ENCODE results near the gene HOXC4. TPM values are rescaled to one million over a fixed set of nuclear protein-coding genes. Genes with fewer than 3 reads are reported as not detected.

HOXC4 gene
- polyA plus RNA-seq, 1 donor from 2014 or later = not detected

DNA sequence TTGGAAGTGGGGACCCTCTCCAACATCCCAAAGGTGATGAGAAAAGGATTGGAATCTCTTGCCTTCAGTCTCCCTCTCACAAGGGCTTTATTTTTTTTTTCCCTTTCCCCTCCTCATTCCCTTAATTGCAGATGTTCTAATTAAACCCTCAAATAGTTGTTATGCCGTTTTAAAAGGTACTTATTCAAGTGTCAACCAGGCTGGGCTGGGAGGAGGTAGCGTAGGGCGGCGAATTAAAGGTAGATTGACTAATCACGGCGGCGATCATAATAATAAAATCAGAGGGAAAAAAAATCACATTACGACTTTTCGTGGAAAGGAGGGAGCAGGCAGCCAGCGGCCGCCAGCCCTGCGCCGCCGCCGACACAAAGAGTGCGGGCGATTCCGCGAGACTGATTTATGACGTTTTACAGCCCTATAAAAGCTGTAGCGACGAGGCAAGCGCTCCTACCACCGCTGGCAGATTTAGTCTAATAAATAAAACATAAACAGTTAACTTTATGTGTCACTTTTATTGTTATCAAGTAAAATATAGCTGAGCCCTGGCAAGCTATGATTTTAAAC is 1.7 kb upstream of the HOXC4 start:
- Histone ChIP-seq H3K9ac (ENCODE audit: low read length) (no peak overlapping the region), H2AFZ (ENCODE audit: low read depth, low read length) (no peak overlapping the region), H3K27me3 (ENCODE audit: insufficient read depth, low read depth, low read length) (peaks cover 99% of the 10 kb centered on the region), H3K4me3 (ENCODE audit: low read length) (no peak overlapping the region), H3K4me2 (ENCODE audit: low read length) (no peak overlapping the region), H3K27ac (ENCODE audit: low read length) (no peak overlapping the region), H3K79me2 (replicated peaks; ENCODE audit: insufficient read depth, low read length) (no peaks in the 10 kb centered on the region), H3K9me3 (ENCODE audit: low read length) (no peaks in the 10 kb centered on the region), H3K9me2 (ENCODE audit: insufficient read depth, low read length) (no peaks in the 10 kb centered on the region), H3F3A (ENCODE audit: insufficient read depth, low read length, poor library complexity, severe bottlenecking) (no peaks in the 10 kb centered on the region), H3K36me3 (ENCODE audit: insufficient read depth, low read length) (no peaks in the 10 kb centered on the region), H4K20me1 (ENCODE audit: insufficient read depth) (no peaks in the 10 kb centered on the region)
- TF ChIP-seq POLR2AphosphoS5 (IDR thresholded peaks at IDR 0.05) (peak; percentile 22), EZH2 (IDR thresholded peaks at IDR 0.05; ENCODE audit: borderline replicate concordance, insufficient read depth, low read length, poor library complexity, severe bottlenecking) (no peak)

DNA sequence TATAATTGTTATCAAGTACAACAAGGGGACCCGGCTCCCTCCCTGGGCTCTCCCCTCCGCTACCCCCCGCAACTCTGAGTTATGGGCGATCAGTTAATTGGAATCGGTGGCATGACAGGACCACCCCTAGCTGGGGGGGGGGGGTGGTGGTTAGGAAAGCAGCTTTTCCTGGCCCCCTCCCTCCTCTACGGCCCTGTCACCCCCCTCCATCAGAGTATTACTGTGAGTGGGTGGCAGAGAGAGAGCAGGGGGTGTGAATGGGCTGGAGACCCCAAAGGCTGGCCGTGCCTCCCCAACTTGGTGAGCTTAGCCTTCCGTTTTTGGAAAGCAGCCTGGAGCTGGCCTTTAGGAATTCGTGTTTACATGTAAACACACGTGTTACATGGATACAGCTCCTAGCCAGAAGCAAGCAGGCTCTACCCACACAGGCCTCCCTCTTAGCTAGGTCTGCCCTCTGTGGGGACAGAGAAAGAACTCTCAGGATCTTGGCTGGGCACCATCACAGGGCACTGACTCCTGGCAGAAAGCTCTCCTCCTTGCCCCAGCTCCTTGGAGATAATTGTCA is 1.1 kb upstream of the HOXC4 start:
- no peaks in the 10 kb centered on the region for H3K9me2 ChIP-seq (ENCODE audit: insufficient read depth, low read length)
- H3K36me3 ChIP-seq (ENCODE audit: insufficient read depth, low read length) = no peaks in the 10 kb centered on the region
- H3K27ac ChIP-seq (ENCODE audit: low read length) = no peak overlapping the region
- no peaks in the 10 kb centered on the region for H4K20me1 ChIP-seq (ENCODE audit: insufficient read depth)
- H3K4me2 ChIP-seq (ENCODE audit: low read length) = no peak overlapping the region
- peaks cover 99% of the 10 kb centered on the region for H3K27me3 ChIP-seq (ENCODE audit: insufficient read depth, low read depth, low read length)
- H3K4me3 ChIP-seq (ENCODE audit: low read length) = no peak overlapping the region
- TF ChIP-seq, protein P1, sequence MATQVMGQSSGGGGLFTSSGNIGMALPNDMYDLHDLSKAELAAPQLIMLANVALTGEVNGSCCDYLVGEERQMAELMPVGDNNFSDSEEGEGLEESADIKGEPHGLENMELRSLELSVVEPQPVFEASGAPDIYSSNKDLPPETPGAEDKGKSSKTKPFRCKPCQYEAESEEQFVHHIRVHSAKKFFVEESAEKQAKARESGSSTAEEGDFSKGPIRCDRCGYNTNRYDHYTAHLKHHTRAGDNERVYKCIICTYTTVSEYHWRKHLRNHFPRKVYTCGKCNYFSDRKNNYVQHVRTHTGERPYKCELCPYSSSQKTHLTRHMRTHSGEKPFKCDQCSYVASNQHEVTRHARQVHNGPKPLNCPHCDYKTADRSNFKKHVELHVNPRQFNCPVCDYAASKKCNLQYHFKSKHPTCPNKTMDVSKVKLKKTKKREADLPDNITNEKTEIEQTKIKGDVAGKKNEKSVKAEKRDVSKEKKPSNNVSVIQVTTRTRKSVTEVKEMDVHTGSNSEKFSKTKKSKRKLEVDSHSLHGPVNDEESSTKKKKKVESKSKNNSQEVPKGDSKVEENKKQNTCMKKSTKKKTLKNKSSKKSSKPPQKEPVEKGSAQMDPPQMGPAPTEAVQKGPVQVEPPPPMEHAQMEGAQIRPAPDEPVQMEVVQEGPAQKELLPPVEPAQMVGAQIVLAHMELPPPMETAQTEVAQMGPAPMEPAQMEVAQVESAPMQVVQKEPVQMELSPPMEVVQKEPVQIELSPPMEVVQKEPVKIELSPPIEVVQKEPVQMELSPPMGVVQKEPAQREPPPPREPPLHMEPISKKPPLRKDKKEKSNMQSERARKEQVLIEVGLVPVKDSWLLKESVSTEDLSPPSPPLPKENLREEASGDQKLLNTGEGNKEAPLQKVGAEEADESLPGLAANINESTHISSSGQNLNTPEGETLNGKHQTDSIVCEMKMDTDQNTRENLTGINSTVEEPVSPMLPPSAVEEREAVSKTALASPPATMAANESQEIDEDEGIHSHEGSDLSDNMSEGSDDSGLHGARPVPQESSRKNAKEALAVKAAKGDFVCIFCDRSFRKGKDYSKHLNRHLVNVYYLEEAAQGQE (IDR thresholded peaks at IDR 0.05; ENCODE audit: borderline replicate concordance) = no peak
- no peak for TF ChIP-seq MXI1 (conservative IDR thresholded peaks at IDR 0.05; ENCODE audit: poor library complexity, severe bottlenecking)
- TF ChIP-seq SMC3 (conservative IDR thresholded peaks at IDR 0.05; ENCODE audit: poor library complexity) = no peak
- TF ChIP-seq EZH2 (IDR thresholded peaks at IDR 0.05; ENCODE audit: borderline replicate concordance, insufficient read depth, low read length, poor library complexity, severe bottlenecking) = no peak
- no peak for TF ChIP-seq RAD21 (conservative IDR thresholded peaks at IDR 0.05)
- TF ChIP-seq, protein P2, sequence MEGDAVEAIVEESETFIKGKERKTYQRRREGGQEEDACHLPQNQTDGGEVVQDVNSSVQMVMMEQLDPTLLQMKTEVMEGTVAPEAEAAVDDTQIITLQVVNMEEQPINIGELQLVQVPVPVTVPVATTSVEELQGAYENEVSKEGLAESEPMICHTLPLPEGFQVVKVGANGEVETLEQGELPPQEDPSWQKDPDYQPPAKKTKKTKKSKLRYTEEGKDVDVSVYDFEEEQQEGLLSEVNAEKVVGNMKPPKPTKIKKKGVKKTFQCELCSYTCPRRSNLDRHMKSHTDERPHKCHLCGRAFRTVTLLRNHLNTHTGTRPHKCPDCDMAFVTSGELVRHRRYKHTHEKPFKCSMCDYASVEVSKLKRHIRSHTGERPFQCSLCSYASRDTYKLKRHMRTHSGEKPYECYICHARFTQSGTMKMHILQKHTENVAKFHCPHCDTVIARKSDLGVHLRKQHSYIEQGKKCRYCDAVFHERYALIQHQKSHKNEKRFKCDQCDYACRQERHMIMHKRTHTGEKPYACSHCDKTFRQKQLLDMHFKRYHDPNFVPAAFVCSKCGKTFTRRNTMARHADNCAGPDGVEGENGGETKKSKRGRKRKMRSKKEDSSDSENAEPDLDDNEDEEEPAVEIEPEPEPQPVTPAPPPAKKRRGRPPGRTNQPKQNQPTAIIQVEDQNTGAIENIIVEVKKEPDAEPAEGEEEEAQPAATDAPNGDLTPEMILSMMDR (IDR thresholded peaks at IDR 0.05; ENCODE audit: poor library complexity, severe bottlenecking) = no peak
- TF ChIP-seq POLR2AphosphoS5 (IDR thresholded peaks at IDR 0.05) = no peak
- TF ChIP-seq EP300 (conservative IDR thresholded peaks at IDR 0.05; ENCODE audit: poor library complexity, severe bottlenecking) = no peak
- TF ChIP-seq TAF1 (IDR thresholded peaks at IDR 0.05; ENCODE audit: low read depth) = no peak
- no peaks in the 10 kb centered on the region for H3F3A ChIP-seq (ENCODE audit: insufficient read depth, low read length, poor library complexity, severe bottlenecking)
- no peaks in the 10 kb centered on the region for H3K9me3 ChIP-seq (ENCODE audit: low read length)
- no peak overlapping the region for H2AFZ ChIP-seq (ENCODE audit: low read depth, low read length)
- H3K79me2 ChIP-seq (replicated peaks; ENCODE audit: insufficient read depth, low read length) = no peaks in the 10 kb centered on the region
- H3K9ac ChIP-seq (ENCODE audit: low read length) = no peak overlapping the region
